ENCODE data around the gene ALDOA.
A peak's percentile ranks its signal among the peaks of the same experiment; 100 is the strongest.

The ALDOA gene

DNA sequence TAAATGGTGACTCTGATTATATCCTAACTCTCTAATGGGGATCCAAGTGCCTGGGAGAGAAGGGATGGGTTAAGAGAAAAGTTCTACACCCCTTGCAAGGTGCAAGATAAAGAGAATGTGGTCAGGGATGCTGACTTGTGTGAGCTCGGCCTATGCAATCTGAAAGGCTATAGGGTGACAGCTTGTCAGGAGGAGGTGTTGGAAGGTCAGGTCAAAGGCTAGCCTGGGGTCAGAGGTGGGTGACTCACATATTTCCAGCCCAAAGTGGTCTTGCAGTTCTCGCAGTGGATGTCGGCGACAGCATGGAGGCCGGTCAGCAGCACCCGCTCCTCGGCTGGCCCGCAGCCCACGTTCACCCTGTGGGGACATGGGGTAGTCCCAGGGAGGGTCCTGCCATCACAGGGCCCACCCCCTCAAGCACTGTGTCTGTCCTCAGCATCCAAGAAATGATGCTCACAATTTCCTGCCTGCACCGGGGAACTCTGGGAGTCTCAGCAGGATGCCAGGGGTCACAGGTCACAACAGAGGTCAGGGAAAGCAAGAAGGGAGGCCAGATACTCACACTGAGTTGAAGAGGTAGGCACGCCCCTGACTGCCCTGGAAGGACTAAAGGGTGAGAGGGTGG lies 29.1 kb downstream of the ALDOA start:
- CTCF ChIA-PET, result interaction anchor here (0.7 to 6.9 kb wide), 6 partner anchors 9 to 534 kb away, joined by 3 to 100 read pairs (median 6); partner anchors contain the start of gene PPP4C
- DNase-seq (ENCODE audit: low read depth, low spot score), result no peak
- TF ChIP-seq CTCF (IDR thresholded peaks at IDR 0.05; ENCODE audit: insufficient read depth, low read length, missing control alignments), result no peak
- POLR2A ChIA-PET, result interaction anchor here (1.9 kb wide), 1 partner anchor 29 kb away, joined by 6 read pairs; the partner anchor contains the start of gene ALDOA
- peak overlapping the region; percentile 69 for H3K4me3 ChIP-seq (ENCODE audit: low read depth, low read length)

DNA sequence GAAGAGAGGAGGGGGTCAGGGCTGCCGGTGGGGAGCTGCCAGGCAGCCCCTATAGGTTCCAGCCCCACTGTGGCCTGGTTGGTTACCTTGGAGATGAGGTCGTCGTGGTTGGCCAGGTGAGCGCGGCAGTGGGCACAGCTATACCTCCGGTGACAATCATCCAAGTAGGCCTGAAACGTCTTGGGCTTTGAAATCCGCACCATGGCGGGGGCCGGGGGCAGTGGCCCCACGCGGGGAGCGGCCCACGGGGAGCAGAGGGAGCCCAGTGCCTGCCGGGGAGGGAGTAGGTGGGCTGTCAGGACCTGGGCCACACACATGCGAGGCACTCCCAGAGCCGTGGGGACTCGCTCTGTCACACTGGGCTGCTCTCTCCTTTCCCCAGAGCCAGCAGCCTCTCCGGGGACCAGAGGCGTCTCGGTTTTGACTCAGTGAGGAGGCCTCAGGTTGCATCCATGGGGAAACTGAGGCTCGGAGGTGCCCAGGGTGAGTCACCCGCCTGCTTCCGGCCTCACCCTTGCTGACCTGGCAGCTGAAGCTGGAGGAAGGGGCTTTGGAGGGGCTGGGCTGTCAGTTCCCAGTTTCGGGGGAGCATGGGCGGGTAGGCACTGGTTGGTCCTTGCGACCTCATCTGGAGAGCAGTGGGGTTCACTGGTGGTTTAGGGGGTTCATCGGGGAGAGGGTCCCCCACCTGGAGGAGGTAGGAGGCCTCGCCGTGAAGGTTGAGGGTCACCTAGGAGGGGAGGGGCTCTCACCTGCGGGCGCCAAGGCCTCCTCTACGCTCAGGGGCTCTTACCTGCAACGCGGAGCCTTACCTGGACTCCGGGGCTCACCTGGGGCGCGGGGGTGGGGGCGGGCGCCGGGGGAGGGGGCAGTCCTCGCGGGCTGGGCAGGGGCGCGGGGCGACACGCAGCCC lies 29.9 kb downstream of the ALDOA start:
- no peak for DNase-seq (ENCODE audit: low read depth, low spot score)
- H3K4me3 ChIP-seq (ENCODE audit: low read depth, low read length), result peak overlapping the region; percentile 69
- CTCF ChIA-PET, result interaction anchor here (0.7 to 6.9 kb wide), 3 partner anchors 17 kb away, joined by 4 to 100 read pairs (median 4); partner anchors contain the start of gene PPP4C
- no peak for TF ChIP-seq CTCF (IDR thresholded peaks at IDR 0.05; ENCODE audit: insufficient read depth, low read length, missing control alignments)
- POLR2A ChIA-PET, result no interaction called here

DNA sequence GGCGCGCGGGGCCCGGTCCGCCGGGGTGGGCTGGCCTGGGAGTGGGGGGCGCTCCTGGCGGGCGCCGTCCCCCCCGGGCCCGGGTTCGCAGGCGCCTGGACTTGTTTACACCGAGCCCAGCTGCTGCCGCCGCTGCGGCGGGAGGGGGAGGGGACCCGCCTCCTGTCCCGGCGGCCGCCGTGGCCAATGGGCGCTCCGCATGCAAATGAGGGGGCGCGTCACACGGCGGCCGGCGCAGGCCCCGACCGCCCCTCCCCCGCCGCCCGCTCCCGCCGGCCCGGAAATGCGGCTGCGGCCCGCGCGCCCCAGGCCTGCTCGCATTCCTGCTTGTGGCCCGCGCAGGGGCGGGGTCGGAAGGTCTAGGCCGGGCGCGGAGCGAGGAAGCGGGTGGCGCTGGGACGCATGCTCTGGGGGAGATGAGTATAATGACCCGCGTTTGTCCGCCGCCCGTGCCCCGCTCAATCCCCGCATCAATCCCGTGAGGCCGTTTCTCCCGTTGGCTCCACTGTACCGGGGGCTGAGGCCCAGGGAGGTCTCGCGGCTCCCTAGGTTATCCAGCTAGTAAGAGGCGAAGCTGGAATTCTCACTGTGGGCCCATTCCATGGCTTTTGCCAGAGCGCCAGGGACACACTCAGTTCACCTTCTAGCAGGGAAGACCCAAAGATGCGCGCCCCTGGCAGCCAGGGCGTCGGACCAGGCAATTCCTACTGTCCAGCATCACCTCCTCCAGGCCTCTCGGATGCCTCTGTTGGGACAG lies 30.7 kb downstream of the ALDOA start, which contains the start of gene YPEL3:
YPEL3 (minus strand) TSS at position 109 of the 757 bp plus-strand sequence. CDS start 731 bp downstream, outside the sequence.
- CTCF ChIA-PET, result interaction anchor here (1.0 kb wide), 1 partner anchor 16 kb away, joined by 4 read pairs; no protein-coding TSS in a partner anchor
- peak within 1 kb of the TSS; percentile 69 for H3K4me3 ChIP-seq (ENCODE audit: low read depth, low read length)
- POLR2A ChIA-PET, result no interaction called here
- DNase-seq (ENCODE audit: low read depth, low spot score), result peak; percentile 21
- TF ChIP-seq CTCF (IDR thresholded peaks at IDR 0.05; ENCODE audit: insufficient read depth, low read length, missing control alignments), result no peak

DNA sequence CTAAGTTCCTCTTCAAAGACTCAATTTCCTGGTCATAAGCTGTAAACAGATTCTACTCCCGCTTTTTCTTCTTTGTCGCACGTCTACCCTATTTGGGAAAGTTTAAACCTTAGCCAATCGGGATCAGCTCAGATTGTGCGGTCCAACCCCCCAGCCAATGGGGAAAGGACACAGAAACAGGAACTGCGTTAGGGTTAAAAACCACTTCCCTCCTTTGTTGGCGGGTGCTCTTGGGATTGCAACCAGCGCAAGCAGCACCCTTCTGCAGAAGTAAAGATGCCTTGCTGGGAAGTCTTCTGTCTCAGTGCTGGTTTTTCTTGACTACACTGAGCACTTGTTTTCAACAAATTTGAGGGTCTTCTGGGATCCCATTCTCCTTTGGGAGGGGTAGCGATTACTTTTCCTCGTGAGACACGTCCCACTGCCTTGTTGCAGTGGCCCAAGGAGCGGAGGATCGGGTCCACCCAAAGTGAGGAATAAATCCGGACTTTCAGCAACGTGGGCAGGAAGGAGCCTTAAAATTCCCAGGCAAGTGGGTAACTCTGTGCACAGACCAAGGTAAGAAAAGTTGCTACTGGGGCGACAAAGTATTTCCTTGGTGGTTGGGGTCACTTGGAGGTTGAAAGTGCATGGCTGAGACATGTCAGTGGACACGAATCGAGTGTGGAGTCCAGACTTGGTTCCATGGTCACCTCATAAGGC lies 31.5 kb downstream of the ALDOA start:
- ChIA-PET POLR2A (no interaction called here), CTCF (interaction anchor here (1.0 kb wide), 1 partner anchor 15 kb away, joined by 4 read pairs; no protein-coding TSS in a partner anchor)
- no peak for TF ChIP-seq CTCF (IDR thresholded peaks at IDR 0.05; ENCODE audit: insufficient read depth, low read length, missing control alignments)
- DNase-seq (ENCODE audit: low read depth, low spot score), result no peak
- H3K4me3 ChIP-seq (ENCODE audit: low read depth, low read length), result no peak overlapping the region

GRCh38 chr16:30104090-30104489 lies 38.5 kb downstream of the ALDOA start:
- TF ChIP-seq CTCF (IDR thresholded peaks at IDR 0.05; ENCODE audit: insufficient read depth, low read length, missing control alignments), result no peak
- ChIA-PET CTCF (interaction anchor here (4.1 to 7.4 kb wide), 2 partner anchors 8 to 11 kb away, joined by 33 to 82 read pairs; partner anchors contain the start of genes GDPD3 and TBX6), POLR2A (no interaction called here)
- no peak for DNase-seq (ENCODE audit: low read depth, low spot score)
- H3K4me3 ChIP-seq (ENCODE audit: low read depth, low read length), result no peak overlapping the region

All from AG04449 (cell line).